H9 (cell line): ENCODE data around the gene PIEZO2. TPM values are rescaled to one million over a fixed set of nuclear protein-coding genes. Genes with fewer than 3 reads are reported as not detected.

ENCODE experiments used
- DNase-seq: peaks from one replicate; pipeline ENCODE4 v3.0.0-alpha.2; 2017
- H2AFZ ChIP-seq: one replicate; pipeline ENCODE4 v1.6.1; 2013; ENCODE audit warnings: mild to moderate bottlenecking, low read length, control low read depth, moderate library complexity
- H2AK5ac ChIP-seq: 2 replicates; pipeline ENCODE4 v1.6.1; 2013; ENCODE audit warnings: low read length, control low read depth, mixed read lengths; ENCODE audit not compliant: insufficient read length
- H2BK120ac ChIP-seq: one replicate; pipeline ENCODE4 v1.6.1; 2013; ENCODE audit warnings: low read depth, mild to moderate bottlenecking, low read length, control low read depth, inconsistent platforms; ENCODE audit not compliant: poor library complexity, severe bottlenecking
- H2BK12ac ChIP-seq: 2 replicates; pipeline ENCODE4 v1.6.1; 2013; ENCODE audit warnings: low read length, control low read depth, mixed read lengths, low read depth; ENCODE audit not compliant: insufficient read length
- H2BK15ac ChIP-seq: 2 replicates; pipeline ENCODE4 v1.6.1; 2013; ENCODE audit warnings: low read depth, low read length, control low read depth
- H2BK20ac ChIP-seq: one replicate; pipeline ENCODE4 v1.6.1; 2013; ENCODE audit warnings: low read depth, mild to moderate bottlenecking, low read length, control low read depth, inconsistent platforms; ENCODE audit not compliant: poor library complexity, severe bottlenecking
- H2BK5ac ChIP-seq: 2 replicates; pipeline ENCODE4 v1.6.1; 2013; ENCODE audit warnings: low read length, control low read depth, mixed read lengths; ENCODE audit not compliant: insufficient read length
- H3K14ac ChIP-seq: 2 replicates; pipeline ENCODE4 v1.6.1; 2013; ENCODE audit warnings: low read length, control low read depth; ENCODE audit not compliant: insufficient read depth
- H3K18ac ChIP-seq: 2 replicates; pipeline ENCODE4 v1.6.1; 2013; ENCODE audit warnings: low read depth, mild to moderate bottlenecking, mixed read lengths, low read length, control low read depth; ENCODE audit not compliant: insufficient read length
- H3K23ac ChIP-seq: 2 replicates; pipeline ENCODE4 v1.6.1; 2013; ENCODE audit warnings: low read length, control low read depth, mixed read lengths, low read depth; ENCODE audit not compliant: insufficient read length
- H3K23me2 ChIP-seq: 2 replicates; pipeline ENCODE4 v1.6.1; 2013; ENCODE audit warnings: low read depth, mild to moderate bottlenecking, mixed read lengths, low read length, control low read depth; ENCODE audit not compliant: insufficient read length, poor library complexity, severe bottlenecking
- H3K27ac ChIP-seq: 2 replicates; pipeline ENCODE4 v1.5.1; 2013; ENCODE audit warnings: low read length, control low read depth, mixed read lengths, low read depth; ENCODE audit not compliant: insufficient read length
- H3K27me3 ChIP-seq: 2 replicates; pipeline ENCODE4 v1.6.1; 2013; ENCODE audit warnings: low read length, control low read depth, inconsistent platforms; ENCODE audit not compliant: insufficient read depth
- H3K4ac ChIP-seq: 2 replicates; pipeline ENCODE4 v1.6.1; 2013; ENCODE audit warnings: low read depth, mild to moderate bottlenecking, control low read depth, inconsistent platforms, low read length, moderate library complexity
- H3K4me1 ChIP-seq: 2 replicates; pipeline ENCODE4 v1.6.1; 2013; ENCODE audit warnings: low read length, control low read depth, inconsistent platforms; ENCODE audit not compliant: insufficient read depth
- H3K4me2 ChIP-seq: 2 replicates; pipeline ENCODE4 v1.6.1; 2013; ENCODE audit warnings: low read length, control low read depth, mixed read lengths; ENCODE audit not compliant: insufficient read length, insufficient read depth
- H3K56ac ChIP-seq: 2 replicates; pipeline ENCODE4 v1.6.1; 2013; ENCODE audit warnings: low read depth, mild to moderate bottlenecking, mixed read lengths, low read length, control low read depth; ENCODE audit not compliant: insufficient read length
- H3K79me1 ChIP-seq: 2 replicates; pipeline ENCODE4 v1.6.1; 2013; ENCODE audit warnings: low read depth, mild to moderate bottlenecking, moderate library complexity, low read length, control low read depth, inconsistent platforms; ENCODE audit not compliant: insufficient read depth, poor library complexity, severe bottlenecking
- H3K79me2 ChIP-seq: 2 replicates; pipeline ENCODE4 v1.6.1; 2013; ENCODE audit warnings: low read length, control low read depth, inconsistent platforms; ENCODE audit not compliant: insufficient read depth
- H3K9ac ChIP-seq: 2 replicates; pipeline ENCODE4 v1.6.1; 2013; ENCODE audit warnings: low read length, control low read depth, mixed read lengths; ENCODE audit not compliant: insufficient read length; ENCODE audit errors: extremely low read depth
- H3K9me3 ChIP-seq: one replicate; pipeline ENCODE4 v1.6.1; 2013; ENCODE audit warnings: low read depth, low read length, inconsistent platforms; ENCODE audit not compliant: control insufficient read depth
- H3T11ph ChIP-seq: one replicate; pipeline ENCODE4 v1.6.1; 2013; ENCODE audit warnings: mild to moderate bottlenecking, low read length, control low read depth, inconsistent platforms
- H4K20me1 ChIP-seq: one replicate; pipeline ENCODE4 v1.6.1; 2013; ENCODE audit not compliant: control insufficient read depth, insufficient read length, insufficient read depth
- H4K5ac ChIP-seq: 2 replicates; pipeline ENCODE4 v1.6.1; 2013; ENCODE audit warnings: low read depth, mild to moderate bottlenecking, mixed read lengths, low read length, control low read depth; ENCODE audit not compliant: insufficient read length
- H4K8ac ChIP-seq: replicated peaks from 2 replicates; pipeline ENCODE4 v1.6.1; 2013; ENCODE audit warnings: low read length, control low read depth, mixed read lengths, low read depth; ENCODE audit not compliant: insufficient read length
- H4K91ac ChIP-seq: 2 replicates; pipeline ENCODE4 v1.6.1; 2013; ENCODE audit warnings: low read depth, mild to moderate bottlenecking, moderate library complexity, mixed read lengths, low read length, control low read depth; ENCODE audit not compliant: insufficient read length
- H3K27ac Mint-ChIP-seq, 3 experiments: 2 replicates in 2 of 3; 3 replicates in 1 of 3; pipeline ENCODE4 v1.8.0; 2020 to 2021; ENCODE audit warnings: mixed read lengths in 3 of 3, mild to moderate bottlenecking in 1 of 3, moderate library complexity in 1 of 3
- H3K27me3 Mint-ChIP-seq: 2 replicates; pipeline ENCODE4 v1.8.0; 2021; ENCODE audit warnings: low read depth, mild to moderate bottlenecking, moderate library complexity, mixed read lengths
- H3K36me3 Mint-ChIP-seq, 3 experiments: 2 replicates in 2 of 3; 3 replicates in 1 of 3; pipeline ENCODE4 v1.8.0; 2020 to 2021; ENCODE audit warnings: low read depth in 3 of 3, mixed read lengths in 3 of 3; ENCODE audit not compliant: insufficient read depth in 1 of 3
- H3K4me1 Mint-ChIP-seq, 2 experiments: 2 replicates each; pipeline ENCODE4 v1.8.0; 2020; ENCODE audit warnings: mixed read lengths in 2 of 2
- H3K4me3 Mint-ChIP-seq, 2 experiments: 2 replicates in 1 of 2; 3 replicates in 1 of 2; pipeline ENCODE4 v1.8.0; 2020 to 2021; ENCODE audit warnings: mild to moderate bottlenecking in 2 of 2, mixed read lengths in 2 of 2, moderate library complexity in 1 of 2
- H3K9me3 Mint-ChIP-seq, 2 experiments: 2 replicates in 1 of 2; 3 replicates in 1 of 2; pipeline ENCODE4 v1.8.0; 2020; ENCODE audit warnings: mild to moderate bottlenecking in 2 of 2, mixed read lengths in 2 of 2, moderate library complexity in 1 of 2
- CTCF ChIP-seq: fragments of 200-600 bp; sonication (generic); conservative IDR thresholded peaks from 3 replicates; pipeline ENCODE4 v1.8.0; 2021; ENCODE audit warnings: antibody characterized with exemption, mild to moderate bottlenecking
- WGBS: extraction: QIAGEN DNeasy Blood & Tissue Kit; methylation state at CpG from one replicate; pipeline ENCODE4 v1.1.7; 2013; ENCODE audit warnings: missing lambda C conversion rate, low lambda C conversion rate, mixed read lengths; ENCODE audit not compliant: insufficient read length; ENCODE audit errors: extremely low coverage; 5-methylcytosine and 5-hydroxymethylcytosine counted together
- total RNA-seq: library from RNA; stranded (reverse); gene quantifications from 2 replicates; pipeline ENCODE4 v1.2.1, GENCODE V29; 2021

PIEZO2 gene
- total RNA-seq, 1 experiment from 2014 or later: 3.9 TPM

- no peaks in the 10 kb centered on the region; a peak in 2 of 7 replicates for H3K36me3 Mint-ChIP-seq
Measured at GRCh38 chr18:10707294-10707693, 442.1 kb downstream of the PIEZO2 start.

More at GRCh38 chr18:10707294-10707693, 442.1 kb downstream of the PIEZO2 start:
- Histone ChIP-seq H3K23ac (no peak overlapping the region), H3K56ac (no peak overlapping the region), H3K14ac (no peak overlapping the region), H3K27ac (no peak overlapping the region), H3K4ac (no peak overlapping the region), H4K91ac (no peak overlapping the region), H3T11ph (no peak overlapping the region), H2AK5ac (no peak overlapping the region), H3K18ac (no peak overlapping the region), H3K23me2 (no peaks in the 10 kb centered on the region), H2AFZ (no peak overlapping the region), H4K20me1 (no peaks in the 10 kb centered on the region), H2BK12ac (no peak overlapping the region), H2BK120ac (no peak overlapping the region), H4K8ac (no peak overlapping the region), H3K79me1 (no peaks in the 10 kb centered on the region), H2BK5ac (no peak overlapping the region), H2BK20ac (no peak overlapping the region), H2BK15ac (no peak overlapping the region), H3K4me2 (no peak overlapping the region), H3K9ac (no peak overlapping the region), H3K4me1 (no peaks in the 10 kb centered on the region; the same call in 1 of the 2 replicates), H3K27me3 (no peaks in the 10 kb centered on the region), H3K9me3 (no peaks in the 10 kb centered on the region), H3K79me2 (no peaks in the 10 kb centered on the region), H4K5ac (no peak overlapping the region)
- no peaks in the 10 kb centered on the region; the same call in 1 of the 2 replicates for H3K27me3 Mint-ChIP-seq
- DNase-seq: no peak
- no peak for TF ChIP-seq CTCF
- H3K9me3 Mint-ChIP-seq: no peaks in the 10 kb centered on the region
- WGBS: no CpG with 5 or more reads among the region's 6 CpGs
- no peak overlapping the region for H3K4me3 Mint-ChIP-seq
- H3K27ac Mint-ChIP-seq: no peak overlapping the region
- peaks cover 16 to 20% of the 10 kb centered on the region in 2 experiments for H3K4me1 Mint-ChIP-seq
